Vagina (tissue), 2 donors: ENCODE measurements around the gene IL33. TPM values are rescaled to one million over a fixed set of nuclear protein-coding genes. Genes with fewer than 3 reads are reported as not detected.

Source experiments
- DNase-seq, 2 donors: peaks; one replicate each; pipeline ENCODE4 v3.0.0-alpha.2; 2017; ENCODE audit errors: extremely low spot score in 2 of 2
- H3K27ac ChIP-seq: fragments of 200-600 bp; sonication (generic); one replicate; pipeline ENCODE4 v1.5.1; 2019
- H3K27me3 ChIP-seq: fragments of 200-600 bp; sonication (generic); one replicate; pipeline ENCODE4 v1.5.1; 2019
- H3K36me3 ChIP-seq, 2 donors: fragments of 200-600 bp; sonication (generic); one replicate each; pipeline ENCODE4 v1.5.1; 2017 to 2019
- H3K4me1 ChIP-seq: fragments of 200-600 bp; sonication (generic); one replicate; pipeline ENCODE4 v1.5.1; 2019
- H3K4me3 ChIP-seq, 2 donors: fragments of 200-600 bp; sonication (generic); 1 replicate in 1 of 2; 2 replicates in 1 of 2; pipeline ENCODE4 v1.5.1; 2016 to 2019
- H3K9me3 ChIP-seq: fragments of 200-600 bp; sonication (generic); one replicate; pipeline ENCODE4 v1.5.1; 2019
- CTCF ChIP-seq, 3 experiments: fragments of 450-650 bp in 2 of 3; fragments of 200-600 bp in 1 of 3; sonication (generic) in 1 of 3; IDR thresholded peaks; one replicate each; pipeline ENCODE4 v1.5.1; 2017 to 2019; ENCODE audit warnings: antibody characterized with exemption in 3 of 3, mild to moderate bottlenecking in 2 of 3, moderate library complexity in 2 of 3
- POLR2A ChIP-seq, 2 donors: fragments of 450-650 bp; IDR thresholded peaks; one replicate each; pipeline ENCODE4 v1.6.1; 2017; ENCODE audit warnings: antibody characterized with exemption in 2 of 2, mild to moderate bottlenecking in 2 of 2, moderate library complexity in 2 of 2
- POLR2AphosphoS5 ChIP-seq, 2 donors: sonication (generic); formaldehyde crosslinking; IDR thresholded peaks; one replicate each; pipeline ENCODE4 v1.9.0; 2017; ENCODE audit warnings: antibody characterized with exemption in 2 of 2, mild to moderate bottlenecking in 2 of 2, low read depth in 1 of 2; ENCODE audit not compliant: insufficient read depth in 1 of 2
- intact Hi-C: fragments of 100-400 bp; cut with DNase I; formaldehyde crosslinking; loops from one replicate; pipeline ENCODE4 v1.15.1; 2023
- total RNA-seq: library from RNA; depleted of rRNA; stranded (reverse); fragments of >200 nt; gene quantifications from one replicate; pipeline ENCODE4 v1.2.3, GENCODE V29; 2016

The IL33 gene
- total RNA-seq, 1 donor from 2014 or later, result 35.4 TPM

GRCh38 chr9:6239694-6240093 is 24.1 kb downstream of the IL33 start:
- TF ChIP-seq POLR2AphosphoS5 (IDR thresholded peaks at IDR 0.05; ENCODE audit: insufficient read depth in 1 of 2, low read depth in 1 of 2) (no peak), POLR2A (IDR thresholded peaks at IDR 0.05) (no peak), CTCF (IDR thresholded peaks at IDR 0.05) (no peak)
- H3K9me3 ChIP-seq, result no peaks in the 10 kb centered on the region
- H3K27me3 ChIP-seq, result no peaks in the 10 kb centered on the region
- no peaks in the 10 kb centered on the region for H3K4me1 ChIP-seq
- DNase-seq, result no peak
- H3K27ac ChIP-seq, result no peak overlapping the region
- H3K36me3 ChIP-seq, result no peaks in the 10 kb centered on the region
- no peak overlapping the region for H3K4me3 ChIP-seq
- intact Hi-C loops, result no loop called here

GRCh38 chr9:6243746-6244145 is 28.1 kb downstream of the IL33 start:
- H3K27me3 ChIP-seq, result no peaks in the 10 kb centered on the region
- DNase-seq, result no peak
- no peaks in the 10 kb centered on the region for H3K36me3 ChIP-seq
- H3K4me3 ChIP-seq, result no peak overlapping the region
- H3K27ac ChIP-seq, result no peak overlapping the region
- intact Hi-C loops, result no loop called here
- no peaks in the 10 kb centered on the region for H3K9me3 ChIP-seq
- H3K4me1 ChIP-seq, result no peaks in the 10 kb centered on the region
- no peak for TF ChIP-seq CTCF (IDR thresholded peaks at IDR 0.05)
- TF ChIP-seq POLR2AphosphoS5 (IDR thresholded peaks at IDR 0.05; ENCODE audit: insufficient read depth in 1 of 2, low read depth in 1 of 2), result no peak
- TF ChIP-seq POLR2A (IDR thresholded peaks at IDR 0.05), result no peak

- Histone ChIP-seq H3K36me3 (no peaks in the 10 kb centered on the region), H3K27ac (no peak overlapping the region), H3K9me3 (no peaks in the 10 kb centered on the region), H3K27me3 (no peaks in the 10 kb centered on the region), H3K4me1 (no peaks in the 10 kb centered on the region), H3K4me3 (no peak overlapping the region)
- TF ChIP-seq CTCF (IDR thresholded peaks at IDR 0.05), result no peak
- TF ChIP-seq POLR2A (IDR thresholded peaks at IDR 0.05), result no peak
- intact Hi-C loops, result no loop called here
- no peak for DNase-seq
These were observed 31.7 kb downstream of the IL33 start for GRCh38 chr9:6247266-6247665.

GRCh38 chr9:6268826-6269397 is 53.3 kb downstream of the IL33 start:
- Histone ChIP-seq H3K4me1 (peaks cover 23% of the 10 kb centered on the region), H3K27me3 (no peaks in the 10 kb centered on the region), H3K36me3 (no peaks in the 10 kb centered on the region), H3K4me3 (no peak overlapping the region), H3K27ac (no peak overlapping the region), H3K9me3 (no peaks in the 10 kb centered on the region)
- DNase-seq, result no peak
- intact Hi-C loops, result no loop called here
- no peak for TF ChIP-seq POLR2AphosphoS5 (IDR thresholded peaks at IDR 0.05; ENCODE audit: insufficient read depth in 1 of 2, low read depth in 1 of 2)
- no peak for TF ChIP-seq CTCF (IDR thresholded peaks at IDR 0.05)
- TF ChIP-seq POLR2A (IDR thresholded peaks at IDR 0.05), result no peak

- H3K4me3 ChIP-seq, result no peak overlapping the region
- intact Hi-C loops, result no loop called here
- H3K27ac ChIP-seq, result no peak overlapping the region
- no peak for DNase-seq
- peaks cover 23% of the 10 kb centered on the region for H3K4me1 ChIP-seq
- H3K27me3 ChIP-seq, result no peaks in the 10 kb centered on the region
- H3K9me3 ChIP-seq, result no peaks in the 10 kb centered on the region
- TF ChIP-seq POLR2A (IDR thresholded peaks at IDR 0.05) (no peak), CTCF (IDR thresholded peaks at IDR 0.05) (no peak), POLR2AphosphoS5 (IDR thresholded peaks at IDR 0.05; ENCODE audit: insufficient read depth in 1 of 2, low read depth in 1 of 2) (no peak)
- H3K36me3 ChIP-seq, result no peaks in the 10 kb centered on the region
These were observed 55.3 kb downstream of the IL33 start for GRCh38 chr9:6270896-6271295.
